Neuron (in vitro differentiated cells): ENCODE results near the gene GFOD1.

Experiments used
- H2AFZ ChIP-seq: one replicate; pipeline ENCODE4 v1.6.1; 2013; ENCODE audit warnings: low read depth, mild to moderate bottlenecking, inconsistent platforms, low read length, moderate library complexity
- H3K27me3 ChIP-seq: one replicate; pipeline ENCODE4 v1.6.1; 2013; ENCODE audit warnings: low read length; ENCODE audit not compliant: insufficient read depth
- H3K36me3 ChIP-seq: one replicate; pipeline ENCODE4 v1.6.1; 2013; ENCODE audit warnings: low read length; ENCODE audit not compliant: insufficient read depth
- H3K4me1 ChIP-seq: one replicate; pipeline ENCODE4 v1.6.1; 2013; ENCODE audit warnings: low read length; ENCODE audit not compliant: insufficient read depth
- H3K4me3 ChIP-seq: 2 replicates; pipeline ENCODE4 v1.5.1; 2013; ENCODE audit warnings: mild to moderate bottlenecking, low read length, moderate library complexity
- H3K9me3 ChIP-seq: one replicate; pipeline ENCODE4 v1.6.1; 2013; ENCODE audit warnings: low read length

GFOD1 gene

GRCh38 chr6:13505345-13505734, 17.9 kb upstream of the GFOD1 start:
- Histone ChIP-seq H2AFZ (no peak overlapping the region), H3K27me3 (peaks cover 3% of the 10 kb centered on the region), H3K4me1 (no peaks in the 10 kb centered on the region), H3K9me3 (peaks cover 2% of the 10 kb centered on the region), H3K4me3 (no peak overlapping the region), H3K36me3 (no peaks in the 10 kb centered on the region)

- Histone ChIP-seq H3K27me3 (peaks cover 3% of the 10 kb centered on the region), H3K4me3 (no peak overlapping the region), H3K9me3 (peaks cover 2% of the 10 kb centered on the region), H3K4me1 (no peaks in the 10 kb centered on the region), H2AFZ (no peak overlapping the region), H3K36me3 (no peaks in the 10 kb centered on the region)
These were observed 17.4 kb upstream of the GFOD1 start for GRCh38 chr6:13504611-13505344.

GRCh38 chr6:13500915-13501314, 13.5 kb upstream of the GFOD1 start:
- no peaks in the 10 kb centered on the region for H3K36me3 ChIP-seq
- peaks cover 2% of the 10 kb centered on the region for H3K9me3 ChIP-seq
- H2AFZ ChIP-seq: no peak overlapping the region
- H3K27me3 ChIP-seq: peaks cover 3% of the 10 kb centered on the region
- H3K4me3 ChIP-seq: no peak overlapping the region
- peaks cover 2% of the 10 kb centered on the region for H3K4me1 ChIP-seq

DNA sequence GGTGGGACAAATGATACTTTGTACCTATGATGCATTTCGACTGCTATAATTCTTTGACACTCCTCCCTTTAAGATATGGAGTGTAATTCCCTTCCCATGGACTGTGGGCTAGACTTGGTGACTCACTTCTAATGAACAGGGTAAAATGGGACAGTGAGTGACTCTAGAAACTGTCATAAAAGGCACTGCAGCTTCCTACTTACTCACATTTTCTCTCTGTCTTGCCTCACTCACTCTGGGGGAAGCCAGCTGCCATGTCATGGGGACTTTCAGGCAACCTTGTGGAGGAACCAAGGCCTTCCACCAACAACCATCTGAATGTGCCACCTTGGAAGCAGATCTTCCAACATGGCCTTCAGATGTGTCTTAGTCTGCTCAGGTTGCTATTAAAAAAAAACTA, 12.9 kb upstream of the GFOD1 start:
- H2AFZ ChIP-seq: no peak overlapping the region
- H3K4me1 ChIP-seq: peaks cover 2% of the 10 kb centered on the region
- no peaks in the 10 kb centered on the region for H3K36me3 ChIP-seq

DNA sequence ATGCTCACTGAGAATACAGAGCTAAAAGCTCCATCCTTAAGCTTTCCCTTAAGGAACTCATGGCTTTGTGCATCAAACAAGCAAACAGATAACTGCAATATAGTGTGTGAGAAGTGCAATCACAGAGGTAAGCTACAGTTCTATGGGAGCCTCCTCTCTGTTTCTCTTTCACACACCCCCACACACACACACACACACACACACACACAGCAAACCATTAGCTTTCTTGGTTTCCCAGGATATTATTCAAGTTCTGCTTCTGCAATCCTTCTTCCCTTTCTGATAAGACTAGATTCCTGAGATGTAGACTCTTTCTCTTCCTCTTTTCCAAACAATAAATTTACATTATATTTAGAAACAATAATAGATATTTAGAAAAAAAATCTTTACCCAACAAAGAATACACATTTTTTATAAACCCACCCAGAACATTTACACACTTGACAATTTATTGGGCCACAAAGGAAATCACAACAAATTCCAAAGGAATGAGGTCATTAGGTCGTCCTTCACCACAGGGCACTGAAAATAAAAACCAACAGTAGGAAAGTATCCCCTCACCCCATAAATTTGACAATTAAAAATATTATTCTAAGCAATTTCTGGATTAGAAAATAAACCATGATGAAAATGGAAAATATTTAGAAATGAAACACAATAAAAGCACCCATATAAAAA, 9.3 kb upstream of the GFOD1 start:
- H3K4me1 ChIP-seq: peaks cover 2% of the 10 kb centered on the region
- no peak overlapping the region for H2AFZ ChIP-seq
- H3K4me3 ChIP-seq: no peak overlapping the region
- no peaks in the 10 kb centered on the region for H3K36me3 ChIP-seq
- no peaks in the 10 kb centered on the region for H3K27me3 ChIP-seq
- peaks cover 2% of the 10 kb centered on the region for H3K9me3 ChIP-seq

More for the DNA sequence above, 12.9 kb upstream of the GFOD1 start:
- Histone ChIP-seq H3K27me3 (peaks cover 3% of the 10 kb centered on the region), H3K9me3 (peaks cover 2% of the 10 kb centered on the region), H3K4me3 (no peak overlapping the region)

- no peaks in the 10 kb centered on the region for H3K36me3 ChIP-seq
These were observed 8.4 kb upstream of the GFOD1 start for GRCh38 chr6:13495818-13496217.

DNA sequence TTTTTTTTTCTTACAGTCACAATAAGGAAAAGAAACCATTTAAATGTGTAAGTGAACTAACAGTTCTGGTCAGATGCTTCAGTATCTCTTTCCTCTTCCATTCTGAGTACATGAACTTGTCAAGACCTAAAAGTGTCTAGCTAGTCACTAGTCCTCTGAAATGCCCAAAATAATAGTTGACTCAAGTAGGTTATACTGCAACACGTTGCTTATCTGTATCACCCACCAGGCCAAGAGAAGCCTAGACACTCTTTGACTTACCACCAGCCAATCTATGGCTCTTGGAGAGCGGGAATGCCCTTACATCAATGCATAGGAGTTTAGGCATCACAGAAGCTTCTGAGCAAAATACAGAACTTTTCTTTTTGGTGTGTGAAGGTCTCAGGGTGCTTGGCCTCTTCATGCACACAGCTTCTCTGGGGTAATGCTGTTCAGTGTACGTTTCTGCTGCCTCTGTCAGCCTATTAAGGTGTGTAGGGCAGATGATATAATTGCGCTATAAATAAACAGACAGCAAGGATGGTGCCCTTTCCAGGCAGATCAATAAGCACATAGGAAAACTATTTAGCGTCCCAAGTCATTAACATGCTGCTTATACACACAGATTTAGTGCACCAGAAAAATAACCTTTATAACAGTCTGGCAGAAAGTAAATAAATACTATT, 7.8 kb upstream of the GFOD1 start:
- H2AFZ ChIP-seq: no peak overlapping the region
- H3K4me1 ChIP-seq: peaks cover 2% of the 10 kb centered on the region
- H3K9me3 ChIP-seq: no peaks in the 10 kb centered on the region
- H3K4me3 ChIP-seq: no peak overlapping the region
- no peaks in the 10 kb centered on the region for H3K27me3 ChIP-seq
- H3K36me3 ChIP-seq: no peaks in the 10 kb centered on the region

More at GRCh38 chr6:13495818-13496217, 8.4 kb upstream of the GFOD1 start:
- Histone ChIP-seq H3K9me3 (no peaks in the 10 kb centered on the region), H3K27me3 (no peaks in the 10 kb centered on the region), H3K4me3 (no peak overlapping the region), H3K4me1 (peaks cover 2% of the 10 kb centered on the region), H2AFZ (no peak overlapping the region)

DNA sequence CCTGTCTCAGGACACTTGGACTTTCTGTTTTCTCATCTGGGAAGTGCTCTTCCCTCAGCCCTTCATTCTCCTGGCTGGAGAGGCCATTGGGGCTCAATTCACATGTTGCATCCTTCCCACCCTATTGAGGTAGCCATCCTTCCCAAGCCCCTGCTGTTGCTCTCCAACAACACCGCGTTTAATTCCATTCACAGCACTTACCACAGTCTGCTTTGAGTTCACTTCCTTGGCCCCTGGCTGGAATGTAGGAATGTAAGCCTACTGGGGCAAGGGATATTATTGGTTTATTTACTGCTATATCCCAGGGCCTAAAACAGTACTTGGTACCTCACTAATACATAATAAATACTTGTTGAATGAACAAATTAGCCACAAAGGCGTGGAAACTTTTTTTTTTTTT, 6.7 kb upstream of the GFOD1 start:
- peaks cover under 1% of the 10 kb centered on the region for H3K27me3 ChIP-seq
- H3K4me1 ChIP-seq: peaks cover 2% of the 10 kb centered on the region
- no peak overlapping the region for H3K4me3 ChIP-seq
- H3K9me3 ChIP-seq: no peaks in the 10 kb centered on the region
- H2AFZ ChIP-seq: no peak overlapping the region
- no peaks in the 10 kb centered on the region for H3K36me3 ChIP-seq

DNA sequence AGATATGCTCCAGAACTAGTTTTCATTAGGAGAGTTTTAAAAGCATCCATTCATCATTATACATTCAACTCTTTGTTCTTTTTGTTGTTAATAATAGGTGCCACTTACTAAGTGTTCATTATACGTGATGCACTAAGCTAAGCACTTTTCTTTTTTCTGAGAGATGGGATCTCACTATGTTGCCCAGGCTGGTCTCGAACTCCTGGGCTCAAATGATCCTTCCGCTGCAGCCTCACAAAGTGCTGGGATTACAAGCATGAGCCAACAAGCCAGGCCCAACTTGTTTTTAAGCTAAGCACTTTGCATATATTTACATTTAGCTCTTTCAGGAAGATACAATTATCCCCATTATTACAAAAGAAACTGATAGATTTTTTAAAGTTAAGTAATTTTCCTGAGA, 5.7 kb upstream of the GFOD1 start:
- peaks cover 6% of the 10 kb centered on the region for H3K27me3 ChIP-seq
- no peaks in the 10 kb centered on the region for H3K36me3 ChIP-seq
- peaks cover 2% of the 10 kb centered on the region for H3K4me1 ChIP-seq
- H3K4me3 ChIP-seq: no peak overlapping the region
- H3K9me3 ChIP-seq: no peaks in the 10 kb centered on the region
- H2AFZ ChIP-seq: no peak overlapping the region

GRCh38 chr6:13492357-13492756, 5.0 kb upstream of the GFOD1 start:
- no peaks in the 10 kb centered on the region for H3K9me3 ChIP-seq
- H3K4me3 ChIP-seq: no peak overlapping the region
- H3K36me3 ChIP-seq: no peaks in the 10 kb centered on the region
- H3K4me1 ChIP-seq: peaks cover 2% of the 10 kb centered on the region
- H2AFZ ChIP-seq: no peak overlapping the region
- H3K27me3 ChIP-seq: peaks cover 6% of the 10 kb centered on the region

DNA sequence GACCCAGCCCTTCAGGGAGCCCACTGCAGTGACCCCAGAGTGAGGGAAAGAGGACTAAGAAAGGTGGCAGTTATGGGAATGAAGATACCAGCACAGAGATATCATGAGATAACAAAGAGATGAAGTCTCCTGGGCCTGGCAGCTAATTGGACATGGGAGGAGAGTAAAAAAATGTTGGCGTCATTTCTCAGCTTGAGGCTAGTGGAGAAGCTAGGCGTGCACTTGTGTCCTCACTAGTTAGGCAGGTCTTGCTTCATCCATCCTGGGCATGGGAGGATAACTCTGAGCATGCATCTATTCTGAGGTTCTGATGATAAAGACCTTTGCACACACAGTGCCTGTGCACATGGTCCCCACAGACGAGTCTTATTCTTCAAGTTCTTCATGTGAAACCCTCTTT, 4.1 kb upstream of the GFOD1 start:
- Histone ChIP-seq H3K36me3 (no peaks in the 10 kb centered on the region), H3K4me3 (no peak overlapping the region), H3K9me3 (no peaks in the 10 kb centered on the region), H3K4me1 (no peaks in the 10 kb centered on the region), H3K27me3 (peaks cover 6% of the 10 kb centered on the region), H2AFZ (no peak overlapping the region)

- Histone ChIP-seq H3K9me3 (no peaks in the 10 kb centered on the region), H3K4me1 (peaks cover 3% of the 10 kb centered on the region), H3K27me3 (peaks cover 6% of the 10 kb centered on the region), H2AFZ (no peak overlapping the region), H3K4me3 (no peak overlapping the region), H3K36me3 (no peaks in the 10 kb centered on the region)
These were observed 3.0 kb upstream of the GFOD1 start for GRCh38 chr6:13490402-13490801.

DNA sequence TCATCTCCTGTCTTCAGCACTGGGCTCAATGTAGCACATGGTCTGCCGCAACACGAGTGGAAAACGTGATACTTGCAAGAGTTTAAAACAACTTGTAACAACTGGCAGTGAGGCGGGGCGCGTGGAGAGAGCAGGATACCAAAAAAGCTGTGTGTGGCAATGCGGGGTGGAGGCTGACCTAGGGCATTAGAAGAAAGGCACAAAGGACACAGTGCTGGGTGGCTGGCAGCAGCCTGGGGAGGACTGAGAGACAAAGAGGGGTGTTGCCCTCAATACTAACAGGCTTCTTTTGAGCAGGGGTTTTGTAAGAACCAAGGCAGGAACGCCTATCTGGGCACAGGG, 1.5 kb upstream of the GFOD1 start:
- Histone ChIP-seq H3K36me3 (no peaks in the 10 kb centered on the region), H3K4me3 (no peak overlapping the region), H3K4me1 (peaks cover 12% of the 10 kb centered on the region), H3K27me3 (peaks cover 6% of the 10 kb centered on the region), H3K9me3 (no peaks in the 10 kb centered on the region), H2AFZ (no peak overlapping the region)
